Ishikawa (cell line): ENCODE measurements around the gene KCNIP4.

Source experiments
- CEBPB ChIP-seq: IDR thresholded peaks from 2 replicates; pipeline ENCODE4 v1.6.1; 2012
- CREB1 ChIP-seq: IDR thresholded peaks from 2 replicates; pipeline ENCODE4 v1.6.1; 2012; ENCODE audit warnings: low read depth
- EP300 ChIP-seq: IDR thresholded peaks from 2 replicates; pipeline ENCODE4 v1.6.1; 2012; ENCODE audit warnings: borderline replicate concordance
- FOXM1 ChIP-seq: IDR thresholded peaks from 2 replicates; pipeline ENCODE4 v1.6.1; 2012; ENCODE audit warnings: low read depth, borderline replicate concordance
- TAF1 ChIP-seq: IDR thresholded peaks from 2 replicates; pipeline ENCODE4 v1.6.1; 2012; ENCODE audit warnings: low read depth, mild to moderate bottlenecking
- ZBTB7A ChIP-seq: IDR thresholded peaks from 2 replicates; pipeline ENCODE4 v1.6.1; 2012; ENCODE audit warnings: low read depth

GRCh38 chr4:21757248-21757647, 191.3 kb downstream of the KCNIP4 start:
- TF ChIP-seq TAF1 (no peak), FOXM1 (no peak), EP300 (no peak), CEBPB (no peak), CREB1 (no peak), ZBTB7A (no peak)
